ENCODE results near the gene SULF2.

DNA sequence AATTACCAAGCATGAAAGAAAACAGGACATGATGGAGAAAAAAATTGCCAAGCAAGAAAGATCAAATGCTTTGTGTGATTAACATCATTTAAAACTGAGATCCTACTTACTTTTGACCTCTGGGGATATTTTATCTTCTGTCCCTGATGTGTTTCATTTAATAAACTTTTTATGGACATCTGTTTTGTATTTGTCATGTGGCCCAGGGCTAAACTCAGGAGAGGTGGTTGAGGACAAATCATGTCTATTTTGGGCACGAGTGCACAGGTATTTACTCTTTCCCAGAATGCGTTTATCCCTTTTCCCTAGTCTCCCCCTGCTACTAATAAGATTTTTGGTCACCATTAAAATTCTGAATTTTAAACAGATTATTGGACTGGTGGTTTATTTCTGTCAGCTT lies 155.4 kb downstream of the SULF2 start:
- TF ChIP-seq ZNF565 (CRISPR knock-in tag; conservative IDR thresholded peaks at IDR 0.05; ENCODE audit: low read depth) (no peak), TCF4 (CRISPR knock-in tag; IDR thresholded peaks at IDR 0.05; ENCODE audit: borderline replicate concordance) (peak; percentile 84), ARNTL (CRISPR knock-in tag; IDR thresholded peaks at IDR 0.05; ENCODE audit: borderline replicate concordance, low read depth) (no peak), GLIS3 (CRISPR knock-in tag; IDR thresholded peaks at IDR 0.05) (no peak), RARB (CRISPR knock-in tag; IDR thresholded peaks at IDR 0.05) (no peak), CSDC2 (CRISPR knock-in tag; IDR thresholded peaks at IDR 0.05) (no peak), ZFP30 (CRISPR knock-in tag; IDR thresholded peaks at IDR 0.05) (no peak), ZNF8 (CRISPR knock-in tag; IDR thresholded peaks at IDR 0.05) (no peak)
- TF ChIP-seq, protein P1, sequence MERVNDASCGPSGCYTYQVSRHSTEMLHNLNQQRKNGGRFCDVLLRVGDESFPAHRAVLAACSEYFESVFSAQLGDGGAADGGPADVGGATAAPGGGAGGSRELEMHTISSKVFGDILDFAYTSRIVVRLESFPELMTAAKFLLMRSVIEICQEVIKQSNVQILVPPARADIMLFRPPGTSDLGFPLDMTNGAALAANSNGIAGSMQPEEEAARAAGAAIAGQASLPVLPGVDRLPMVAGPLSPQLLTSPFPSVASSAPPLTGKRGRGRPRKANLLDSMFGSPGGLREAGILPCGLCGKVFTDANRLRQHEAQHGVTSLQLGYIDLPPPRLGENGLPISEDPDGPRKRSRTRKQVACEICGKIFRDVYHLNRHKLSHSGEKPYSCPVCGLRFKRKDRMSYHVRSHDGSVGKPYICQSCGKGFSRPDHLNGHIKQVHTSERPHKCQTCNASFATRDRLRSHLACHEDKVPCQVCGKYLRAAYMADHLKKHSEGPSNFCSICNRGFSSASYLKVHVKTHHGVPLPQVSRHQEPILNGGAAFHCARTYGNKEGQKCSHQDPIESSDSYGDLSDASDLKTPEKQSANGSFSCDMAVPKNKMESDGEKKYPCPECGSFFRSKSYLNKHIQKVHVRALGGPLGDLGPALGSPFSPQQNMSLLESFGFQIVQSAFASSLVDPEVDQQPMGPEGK (CRISPR knock-in tag; IDR thresholded peaks at IDR 0.05; ENCODE audit: borderline replicate concordance): no peak
- TF ChIP-seq, protein P2, sequence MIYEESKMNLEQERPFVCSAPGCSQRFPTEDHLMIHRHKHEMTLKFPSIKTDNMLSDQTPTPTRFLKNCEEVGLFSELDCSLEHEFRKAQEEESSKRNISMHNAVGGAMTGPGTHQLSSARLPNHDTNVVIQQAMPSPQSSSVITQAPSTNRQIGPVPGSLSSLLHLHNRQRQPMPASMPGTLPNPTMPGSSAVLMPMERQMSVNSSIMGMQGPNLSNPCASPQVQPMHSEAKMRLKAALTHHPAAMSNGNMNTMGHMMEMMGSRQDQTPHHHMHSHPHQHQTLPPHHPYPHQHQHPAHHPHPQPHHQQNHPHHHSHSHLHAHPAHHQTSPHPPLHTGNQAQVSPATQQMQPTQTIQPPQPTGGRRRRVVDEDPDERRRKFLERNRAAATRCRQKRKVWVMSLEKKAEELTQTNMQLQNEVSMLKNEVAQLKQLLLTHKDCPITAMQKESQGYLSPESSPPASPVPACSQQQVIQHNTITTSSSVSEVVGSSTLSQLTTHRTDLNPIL (CRISPR knock-in tag; IDR thresholded peaks at IDR 0.05; ENCODE audit: low read depth): no peak
- TF ChIP-seq, protein P3, sequence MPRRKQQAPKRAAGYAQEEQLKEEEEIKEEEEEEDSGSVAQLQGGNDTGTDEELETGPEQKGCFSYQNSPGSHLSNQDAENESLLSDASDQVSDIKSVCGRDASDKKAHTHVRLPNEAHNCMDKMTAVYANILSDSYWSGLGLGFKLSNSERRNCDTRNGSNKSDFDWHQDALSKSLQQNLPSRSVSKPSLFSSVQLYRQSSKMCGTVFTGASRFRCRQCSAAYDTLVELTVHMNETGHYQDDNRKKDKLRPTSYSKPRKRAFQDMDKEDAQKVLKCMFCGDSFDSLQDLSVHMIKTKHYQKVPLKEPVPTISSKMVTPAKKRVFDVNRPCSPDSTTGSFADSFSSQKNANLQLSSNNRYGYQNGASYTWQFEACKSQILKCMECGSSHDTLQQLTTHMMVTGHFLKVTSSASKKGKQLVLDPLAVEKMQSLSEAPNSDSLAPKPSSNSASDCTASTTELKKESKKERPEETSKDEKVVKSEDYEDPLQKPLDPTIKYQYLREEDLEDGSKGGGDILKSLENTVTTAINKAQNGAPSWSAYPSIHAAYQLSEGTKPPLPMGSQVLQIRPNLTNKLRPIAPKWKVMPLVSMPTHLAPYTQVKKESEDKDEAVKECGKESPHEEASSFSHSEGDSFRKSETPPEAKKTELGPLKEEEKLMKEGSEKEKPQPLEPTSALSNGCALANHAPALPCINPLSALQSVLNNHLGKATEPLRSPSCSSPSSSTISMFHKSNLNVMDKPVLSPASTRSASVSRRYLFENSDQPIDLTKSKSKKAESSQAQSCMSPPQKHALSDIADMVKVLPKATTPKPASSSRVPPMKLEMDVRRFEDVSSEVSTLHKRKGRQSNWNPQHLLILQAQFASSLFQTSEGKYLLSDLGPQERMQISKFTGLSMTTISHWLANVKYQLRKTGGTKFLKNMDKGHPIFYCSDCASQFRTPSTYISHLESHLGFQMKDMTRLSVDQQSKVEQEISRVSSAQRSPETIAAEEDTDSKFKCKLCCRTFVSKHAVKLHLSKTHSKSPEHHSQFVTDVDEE (CRISPR knock-in tag; IDR thresholded peaks at IDR 0.05): peak; percentile 46; the same call in 1 of the 2 replicates
- TF ChIP-seq, protein P4, sequence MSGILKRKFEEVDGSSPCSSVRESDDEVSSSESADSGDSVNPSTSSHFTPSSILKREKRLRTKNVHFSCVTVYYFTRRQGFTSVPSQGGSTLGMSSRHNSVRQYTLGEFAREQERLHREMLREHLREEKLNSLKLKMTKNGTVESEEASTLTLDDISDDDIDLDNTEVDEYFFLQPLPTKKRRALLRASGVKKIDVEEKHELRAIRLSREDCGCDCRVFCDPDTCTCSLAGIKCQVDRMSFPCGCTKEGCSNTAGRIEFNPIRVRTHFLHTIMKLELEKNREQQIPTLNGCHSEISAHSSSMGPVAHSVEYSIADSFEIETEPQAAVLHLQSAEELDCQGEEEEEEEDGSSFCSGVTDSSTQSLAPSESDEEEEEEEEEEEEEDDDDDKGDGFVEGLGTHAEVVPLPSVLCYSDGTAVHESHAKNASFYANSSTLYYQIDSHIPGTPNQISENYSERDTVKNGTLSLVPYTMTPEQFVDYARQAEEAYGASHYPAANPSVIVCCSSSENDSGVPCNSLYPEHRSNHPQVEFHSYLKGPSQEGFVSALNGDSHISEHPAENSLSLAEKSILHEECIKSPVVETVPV (CRISPR knock-in tag; IDR thresholded peaks at IDR 0.05): no peak
